Upper lobe of left lung (tissue), 4 donors: ENCODE results near the gene CMYA5.

Source experiments
- CTCF ChIP-seq, 6 experiments: fragments of 450-650 bp in 4 of 6; fragments of 200-600 bp in 2 of 6; sonication (generic) in 2 of 6; IDR thresholded peaks; one replicate each; pipeline ENCODE4 v1.5.1; 2016 to 2019; ENCODE audit warnings: antibody characterized with exemption in 6 of 6
- EP300 ChIP-seq, 4 donors: sonication (generic); formaldehyde crosslinking; IDR thresholded peaks; one replicate each; pipeline ENCODE4 v1.5.1; 2017; ENCODE audit warnings: antibody characterized with exemption in 4 of 4, control low read depth in 2 of 4
- POLR2A ChIP-seq, 4 donors: fragments of 450-650 bp; IDR thresholded peaks; one replicate each; pipeline ENCODE4 v1.5.1; 2016 to 2017; ENCODE audit warnings: antibody characterized with exemption in 4 of 4, mild to moderate bottlenecking in 2 of 4
- POLR2AphosphoS5 ChIP-seq, 2 donors: sonication (generic); formaldehyde crosslinking; IDR thresholded peaks; one replicate each; pipeline ENCODE4 v1.5.1; 2017; ENCODE audit warnings: antibody characterized with exemption in 2 of 2

DNA sequence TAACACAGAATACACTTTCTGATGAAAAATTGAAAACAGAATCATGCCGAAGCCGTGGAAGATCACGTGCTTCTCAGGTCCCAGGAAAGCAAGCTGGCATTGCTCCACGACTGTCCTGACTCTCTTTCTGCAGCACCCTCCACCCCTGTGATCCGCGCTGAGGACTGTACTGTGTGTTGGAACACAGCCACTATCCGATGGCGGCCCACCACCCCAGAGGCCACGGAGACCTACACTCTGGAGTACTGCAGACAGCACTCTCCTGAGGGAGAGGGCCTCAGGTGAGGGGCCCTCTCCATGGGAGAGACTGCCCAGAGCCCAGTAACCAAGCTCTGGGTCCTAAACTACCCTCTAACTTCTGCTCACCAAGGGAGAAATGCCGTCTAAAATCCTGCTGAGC is 73.3 kb downstream of the CMYA5 start:
- TF ChIP-seq POLR2A (IDR thresholded peaks at IDR 0.05) (no peak), CTCF (IDR thresholded peaks at IDR 0.05) (no peak), POLR2AphosphoS5 (IDR thresholded peaks at IDR 0.05) (no peak), EP300 (IDR thresholded peaks at IDR 0.05) (no peak)
